Natural killer cell treated with Interleukin-12 subunit alpha and Interleukin-12 subunit beta and Interleukin-15 and Interleukin-18, amount 100 ng/mL, for 72 hours (primary cell): ENCODE measurements around the gene TESK2. TPM values are rescaled to one million over a fixed set of nuclear protein-coding genes. Genes with fewer than 3 reads are reported as not detected.

Experiments
- ATAC-seq, 2 donors: fragments of 150-1000 bp; cut with Tn5 transposase in 1 of 2; sonication (Bioruptor Pico), chemical (Tn5 transposase) in 1 of 2; 2 replicates each; pipeline ENCODE4 v1.10.0; 2021
- DNase-seq: peaks from one replicate; pipeline ENCODE4 v3.0.0; 2022; ENCODE audit warnings: low spot score
- H3K27ac Mint-ChIP-seq, 2 donors: 1 replicate in 1 of 2; 2 replicates in 1 of 2; pipeline ENCODE4 v1.8.0; 2022; ENCODE audit warnings: mixed read lengths in 2 of 2, mild to moderate bottlenecking in 1 of 2, moderate library complexity in 1 of 2
- H3K27me3 Mint-ChIP-seq, 2 donors: 1 replicate in 1 of 2; 2 replicates in 1 of 2; pipeline ENCODE4 v1.8.0; 2022; ENCODE audit warnings: mixed read lengths in 2 of 2
- H3K36me3 Mint-ChIP-seq: one replicate; pipeline ENCODE4 v1.8.0; 2022; ENCODE audit warnings: mixed read lengths
- H3K4me1 Mint-ChIP-seq, 2 donors: 1 replicate in 1 of 2; 2 replicates in 1 of 2; pipeline ENCODE4 v1.8.0; 2022; ENCODE audit warnings: low read depth in 2 of 2, mixed read lengths in 2 of 2, mild to moderate bottlenecking in 1 of 2
- H3K4me3 Mint-ChIP-seq: one replicate; pipeline ENCODE4 v1.8.0; 2022; ENCODE audit warnings: mixed read lengths
- H3K9me3 Mint-ChIP-seq: 2 replicates; pipeline ENCODE4 v1.8.0; 2022; ENCODE audit warnings: mixed read lengths
- total RNA-seq, 2 donors: library from RNA; stranded (reverse); gene quantifications; one replicate each; pipeline ENCODE4 v1.2.3, GENCODE V29; 2022

The TESK2 gene
- total RNA-seq, 2 donors from 2014 or later, result 2.4 to 4.0 TPM

DNA sequence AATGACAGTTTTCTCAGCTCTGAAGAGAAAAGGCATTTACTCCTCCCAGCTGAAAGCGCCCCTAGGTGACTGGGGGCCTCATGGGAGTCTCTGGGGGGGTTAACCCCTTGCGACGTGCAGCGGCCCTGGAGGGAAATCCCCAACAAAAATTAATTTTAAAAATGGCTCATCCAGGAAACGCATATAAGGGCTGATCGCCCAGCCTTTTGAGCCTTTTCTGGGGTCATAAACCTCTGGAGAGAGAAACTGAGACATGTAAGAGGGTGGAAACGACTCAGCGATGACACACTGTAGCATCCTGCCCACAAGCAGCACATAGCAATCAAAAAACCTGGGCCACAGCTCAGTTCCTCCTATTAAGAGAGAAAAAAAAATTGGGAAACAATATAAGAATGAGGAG, 184.6 kb downstream of the TESK2 start:
- Mint-ChIP-seq H3K36me3 (no peaks in the 10 kb centered on the region), H3K4me1 (peaks cover 20 to 25% of the 10 kb centered on the region in 2 donors), H3K27me3 (no peaks in the 10 kb centered on the region), H3K4me3 (peak overlapping the region; percentile 87), H3K27ac (peak overlapping the region; percentile 90 to 92), H3K9me3 (no peaks in the 10 kb centered on the region)
- DNase-seq, result no peak
- no peak for ATAC-seq

DNA sequence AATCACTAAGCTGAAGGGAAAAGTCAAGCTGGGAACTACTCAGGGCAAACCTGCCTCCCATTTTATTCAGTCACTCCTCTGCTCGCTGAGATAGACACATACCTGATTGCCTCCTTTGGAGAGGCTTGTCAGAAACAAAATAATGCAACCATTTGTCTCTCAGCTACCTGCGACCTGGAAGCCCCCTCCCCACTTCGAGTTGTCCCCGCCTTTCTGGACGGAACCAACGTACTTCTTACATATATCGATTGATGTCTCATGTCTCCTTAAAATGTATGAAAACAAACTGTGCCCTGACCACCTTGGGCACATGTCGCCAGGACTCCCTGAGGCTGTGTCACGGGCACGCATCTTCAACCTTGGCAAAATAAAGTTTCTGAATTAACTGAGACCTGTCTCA, 185.7 kb downstream of the TESK2 start:
- Mint-ChIP-seq H3K27me3 (no peaks in the 10 kb centered on the region), H3K4me3 (peak overlapping the region; percentile 87), H3K36me3 (no peaks in the 10 kb centered on the region), H3K27ac (peak overlapping the region; percentile 90 to 92), H3K9me3 (no peaks in the 10 kb centered on the region), H3K4me1 (peaks cover 20 to 25% of the 10 kb centered on the region in 2 donors)
- DNase-seq, result no peak
- no peak for ATAC-seq

- no peak for DNase-seq
- no peaks in the 10 kb centered on the region for H3K27me3 Mint-ChIP-seq
- H3K36me3 Mint-ChIP-seq, result no peaks in the 10 kb centered on the region
- H3K4me3 Mint-ChIP-seq, result peak overlapping the region; percentile 87
- no peak for ATAC-seq
- peaks cover 20 to 25% of the 10 kb centered on the region in 2 donors for H3K4me1 Mint-ChIP-seq
- no peaks in the 10 kb centered on the region for H3K9me3 Mint-ChIP-seq
- peak overlapping the region; percentile 90 to 92 for H3K27ac Mint-ChIP-seq
Measured at GRCh38 chr1:45304311-45305081, 186.5 kb downstream of the TESK2 start.

GRCh38 chr1:45303520-45304310, 187.2 kb downstream of the TESK2 start:
- Mint-ChIP-seq H3K27ac (peak overlapping the region; percentile 90 to 92), H3K4me1 (peaks cover 20 to 25% of the 10 kb centered on the region in 2 donors)

DNA sequence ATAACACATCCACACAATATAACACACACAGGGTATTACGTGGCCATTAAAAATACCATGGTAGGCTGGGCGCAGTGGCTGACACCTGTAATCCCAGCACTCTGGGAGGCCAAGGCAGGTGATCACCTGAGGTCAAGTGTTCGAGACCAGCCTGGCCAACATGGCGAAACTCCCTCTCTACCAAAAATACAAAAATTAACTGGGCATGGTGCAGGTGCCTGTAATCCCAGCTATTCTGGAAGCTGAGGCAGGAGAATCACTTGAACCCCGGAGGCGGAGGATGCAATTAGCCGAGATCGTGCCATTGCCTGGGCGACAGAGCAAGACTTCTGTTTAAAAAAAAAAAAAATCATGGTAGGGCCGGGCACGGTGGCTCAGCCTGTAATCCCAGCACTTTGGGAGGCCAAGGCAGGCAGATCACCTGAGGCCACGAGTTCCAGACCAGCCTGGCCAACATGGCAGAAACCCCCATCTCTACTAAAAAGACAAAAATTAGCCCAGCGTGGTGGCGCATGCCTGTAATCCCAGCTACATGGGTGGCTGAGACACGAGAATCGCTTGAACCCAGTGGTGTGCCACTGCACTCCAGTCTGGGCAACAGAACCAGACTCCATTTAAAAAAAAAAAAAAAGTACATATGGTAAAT, 188.3 kb downstream of the TESK2 start:
- Mint-ChIP-seq H3K27ac (peak overlapping the region; percentile 90 to 92), H3K4me3 (peak overlapping the region; percentile 87), H3K27me3 (no peaks in the 10 kb centered on the region), H3K9me3 (no peaks in the 10 kb centered on the region), H3K4me1 (peaks cover 20 to 25% of the 10 kb centered on the region in 2 donors), H3K36me3 (no peaks in the 10 kb centered on the region)
- DNase-seq (no peak), ATAC-seq (no peak)

More at GRCh38 chr1:45303520-45304310, 187.2 kb downstream of the TESK2 start:
- H3K4me3 Mint-ChIP-seq, result peak overlapping the region; percentile 87
- peak; percentile 96 for DNase-seq
- peak; percentile 94 to 96 for ATAC-seq
- no peaks in the 10 kb centered on the region for H3K27me3 Mint-ChIP-seq
- no peaks in the 10 kb centered on the region for H3K36me3 Mint-ChIP-seq
- H3K9me3 Mint-ChIP-seq, result no peaks in the 10 kb centered on the region

GRCh38 chr1:45300669-45300997, 190.3 kb downstream of the TESK2 start:
- Mint-ChIP-seq H3K9me3 (no peaks in the 10 kb centered on the region), H3K36me3 (no peaks in the 10 kb centered on the region), H3K27me3 (no peaks in the 10 kb centered on the region), H3K27ac (no peak overlapping the region), H3K4me3 (no peak overlapping the region), H3K4me1 (peaks cover 13 to 17% of the 10 kb centered on the region in 2 donors)
- no peak for DNase-seq
- ATAC-seq, result no peak

- Mint-ChIP-seq H3K27me3 (no peaks in the 10 kb centered on the region), H3K4me3 (no peak overlapping the region), H3K9me3 (no peaks in the 10 kb centered on the region), H3K4me1 (peaks cover 10 to 12% of the 10 kb centered on the region in 2 donors), H3K27ac (no peak overlapping the region), H3K36me3 (no peaks in the 10 kb centered on the region)
- no peak for ATAC-seq
- peak; percentile 64 for DNase-seq
Measured at GRCh38 chr1:45299981-45300668, 190.8 kb downstream of the TESK2 start.

DNA sequence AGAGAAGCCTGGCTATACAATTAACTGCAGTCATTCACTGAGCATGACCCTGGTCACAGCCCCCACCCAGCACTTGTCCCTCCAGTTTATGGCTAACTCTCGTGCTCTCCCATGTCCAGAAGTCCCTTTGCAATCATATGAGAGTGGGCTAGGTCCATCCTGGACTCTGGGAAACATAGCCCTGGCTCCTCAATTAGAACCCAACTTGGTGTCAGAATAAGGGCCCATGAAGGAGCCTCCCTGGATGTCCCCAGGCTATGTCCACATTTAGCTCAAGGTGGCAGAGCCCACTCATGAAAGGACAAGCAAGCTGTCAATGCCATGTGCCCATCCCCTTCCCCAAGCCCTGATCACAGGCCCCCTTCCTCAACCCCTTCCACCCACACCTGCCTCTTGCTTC, 191.7 kb downstream of the TESK2 start:
- Mint-ChIP-seq H3K9me3 (no peaks in the 10 kb centered on the region), H3K27ac (no peak overlapping the region), H3K27me3 (no peaks in the 10 kb centered on the region), H3K4me1 (peaks cover 3 to 4% of the 10 kb centered on the region in 2 donors), H3K36me3 (no peaks in the 10 kb centered on the region), H3K4me3 (no peak overlapping the region)
- no peak for ATAC-seq
- no peak for DNase-seq

- ATAC-seq, result no peak
- H3K4me3 Mint-ChIP-seq, result no peak overlapping the region
- no peak overlapping the region for H3K27ac Mint-ChIP-seq
- no peaks in the 10 kb centered on the region for H3K4me1 Mint-ChIP-seq
- no peaks in the 10 kb centered on the region for H3K27me3 Mint-ChIP-seq
- no peak for DNase-seq
- no peaks in the 10 kb centered on the region for H3K36me3 Mint-ChIP-seq
- no peaks in the 10 kb centered on the region for H3K9me3 Mint-ChIP-seq
Measured at GRCh38 chr1:45297666-45298356, 193.2 kb downstream of the TESK2 start.

Other genes starting within 250 kb of the TESK2 start
- 10 to 100 TPM in 1 of 2 donors, 1 to 10 TPM in 1; 8.6 to 51.9 TPM for gene HPDL, start 164.3 kb downstream of the TESK2 start, total RNA-seq
- 10 to 100 TPM; 29.8 to 43.6 TPM for gene TOE1, start 151.0 kb downstream of the TESK2 start, total RNA-seq
- gene MUTYH, start 150.7 kb downstream of the TESK2 start, total RNA-seq, result 10 to 100 TPM; 30.5 to 63.2 TPM
- gene CCDC163, start 8.9 kb upstream of the TESK2 start, total RNA-seq, result 1 to 10 TPM; 2.4 to 8.4 TPM
- gene MMACHC, start 9.1 kb upstream of the TESK2 start, total RNA-seq, result 1 to 10 TPM; 3.8 to 5.6 TPM
- 100 to 1,000 TPM; 246 to 396 TPM for gene PRDX1, start 30.7 kb upstream of the TESK2 start, total RNA-seq
- 100 to 1,000 TPM; 137 to 181 TPM for gene AKR1A1, start 59.7 kb upstream of the TESK2 start, total RNA-seq
- 100 to 1,000 TPM; 145 to 291 TPM for gene NASP, start 92.9 kb upstream of the TESK2 start, total RNA-seq
- 1 to 10 TPM; 4.4 to 6.9 TPM for gene CCDC17, start 132.9 kb upstream of the TESK2 start, total RNA-seq
- gene GPBP1L1, start 195.4 kb upstream of the TESK2 start, total RNA-seq, result 100 to 1,000 TPM; 100 to 140 TPM
- 10 to 100 TPM; 18.7 to 19.4 TPM for gene TMEM69, start 197.0 kb upstream of the TESK2 start, total RNA-seq